Activated CD4-positive, alpha-beta T cell treated with anti-CD3 and anti-CD28 coated beads, Interleukin-2, amount 50 U/mL, for 1 hour (primary cell): ENCODE data around the gene TUSC2.
"Not testable (repeated sequence)": the region's sequence is repeated elsewhere in the genome, so short reads cannot be mapped to it uniquely, and the experiment has no call there.

Experiments used
- DNase-seq: peaks from one replicate; pipeline ENCODE4 v3.0.0-alpha.2; 2020

TUSC2 gene

GRCh38 chr3:50293079-50293801 lies 34.8 kb downstream of the TUSC2 start:
- DNase-seq = no peak

- DNase-seq = peak; percentile 95
Observed at GRCh38 chr3:50292159-50293078, 35.6 kb downstream of the TUSC2 start, which contains the start of gene IFRD2. IFRD2 (minus strand) TSS chr3:50292429; CDS start chr3:50292274, 155 bp downstream.

DNA sequence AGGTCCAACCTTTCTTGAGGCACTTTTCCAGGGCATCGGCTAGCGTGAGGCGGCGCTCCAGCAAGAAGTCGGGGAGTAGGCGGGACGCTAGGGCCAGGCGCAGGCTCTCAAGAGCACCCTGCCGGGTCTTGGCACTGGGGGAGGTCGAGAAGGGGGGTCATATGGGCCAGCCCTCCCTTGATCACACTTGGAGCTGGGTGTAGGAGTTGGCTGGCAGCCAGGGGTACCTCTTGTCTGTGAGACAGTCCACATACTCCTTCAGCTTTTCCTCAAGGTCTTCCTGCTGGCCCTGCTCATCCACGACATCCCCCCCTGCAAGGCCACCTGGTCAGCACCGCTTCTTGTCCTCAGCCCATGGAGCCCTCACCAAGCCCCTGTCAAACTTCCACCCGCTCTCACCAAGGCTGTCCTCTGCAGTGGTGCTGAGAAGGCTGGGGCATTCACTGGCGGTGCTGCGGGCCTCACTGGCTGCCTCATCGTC lies 37.8 kb downstream of the TUSC2 start:
- DNase-seq = no peak

DNA sequence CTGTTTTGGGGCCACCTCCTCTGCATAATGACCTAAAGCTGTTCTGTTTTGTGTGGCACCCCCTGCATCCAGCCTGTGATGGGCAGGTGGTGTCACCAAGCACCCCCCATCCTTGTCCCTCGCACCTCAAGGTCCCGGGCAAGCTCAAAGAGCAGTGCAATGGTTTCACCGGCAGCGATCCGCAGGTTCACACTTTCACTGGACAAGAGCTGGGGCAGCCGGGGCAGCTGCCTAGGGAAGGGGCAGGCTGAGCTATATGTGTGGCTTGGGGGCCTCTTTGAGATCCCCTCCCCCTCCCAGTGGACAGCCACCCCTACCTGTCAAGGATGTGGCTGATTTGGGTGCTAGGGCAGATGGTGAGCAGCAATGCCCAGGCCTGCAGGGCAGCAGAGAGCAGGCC lies 38.9 kb downstream of the TUSC2 start:
- no peak for DNase-seq

DNA sequence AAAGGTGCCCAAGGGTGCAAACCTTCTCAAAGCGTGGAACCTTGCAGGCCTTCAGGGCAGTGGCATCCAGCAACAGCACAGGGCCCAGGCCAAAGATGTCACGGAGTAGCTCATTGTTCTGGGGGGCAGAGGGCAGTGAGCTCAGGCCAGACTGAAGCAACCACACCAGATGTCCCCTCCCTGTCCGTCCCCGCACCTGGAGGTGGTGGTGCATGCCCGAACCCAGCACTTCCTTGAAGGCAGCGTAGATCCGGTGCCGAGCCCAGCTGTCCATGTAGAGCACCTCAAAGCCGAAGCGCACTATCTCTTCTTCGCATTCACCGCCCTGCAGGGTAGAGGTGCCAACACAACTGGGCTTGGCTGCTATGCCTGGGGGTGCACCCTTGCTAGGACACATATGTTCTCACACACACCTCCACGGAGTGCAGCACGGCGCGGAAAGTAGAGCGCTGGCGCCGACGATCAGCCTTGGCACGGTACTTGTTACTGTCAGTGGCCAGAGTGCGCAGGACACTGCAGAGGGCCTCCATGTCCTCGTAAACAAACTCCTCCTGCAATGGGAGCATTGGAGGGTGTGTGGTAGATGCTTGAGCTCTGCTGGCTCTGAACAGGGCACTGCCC lies 39.5 kb downstream of the TUSC2 start:
- no peak for DNase-seq

GRCh38 chr3:50287262-50287661 lies 40.8 kb downstream of the TUSC2 start:
- DNase-seq = no peak

DNA sequence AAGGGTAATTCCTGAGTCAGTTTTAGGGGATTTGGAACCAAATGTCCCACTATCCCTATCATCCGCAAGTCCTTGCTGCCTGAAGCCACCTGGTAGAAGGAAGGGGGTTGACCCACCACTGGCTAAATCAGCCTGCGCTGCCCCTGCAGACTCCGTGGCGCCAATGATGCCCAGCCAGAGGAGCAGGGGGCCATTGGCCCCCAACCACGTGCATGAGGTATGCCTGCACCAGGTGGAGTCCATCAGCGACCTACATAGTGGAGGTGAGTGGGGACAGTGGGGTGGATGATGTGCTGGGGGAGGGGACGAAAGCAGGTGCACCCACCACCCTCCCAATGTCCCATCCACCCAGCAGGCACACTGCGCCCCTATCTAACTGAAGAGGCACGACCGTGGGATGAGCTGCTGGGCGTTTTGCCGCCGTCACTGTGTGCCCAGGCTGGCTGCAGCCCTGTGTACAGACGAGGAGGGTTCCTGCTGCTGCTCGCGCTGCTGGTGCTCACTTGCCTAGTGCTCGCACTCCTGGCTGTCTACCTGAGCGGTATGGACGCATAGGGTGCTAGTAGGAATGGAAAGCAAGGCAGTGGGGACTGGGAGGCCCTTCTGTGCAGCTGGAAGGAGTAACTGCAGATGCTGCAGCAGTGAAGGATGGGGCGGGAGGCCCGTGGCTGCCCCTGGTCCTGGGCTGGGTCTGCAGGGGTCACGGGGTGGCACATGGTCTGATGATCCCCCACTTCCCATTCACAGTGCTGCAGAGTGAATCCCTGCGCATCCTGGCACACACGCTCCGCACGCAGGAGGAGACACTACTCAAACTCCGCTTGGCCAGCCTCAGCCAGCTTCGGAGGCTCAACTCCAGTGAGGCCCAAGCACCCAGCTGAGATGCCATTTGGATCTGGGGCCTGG lies 41.4 kb downstream of the TUSC2 start:
- no peak for DNase-seq

- DNase-seq = not testable (repeated sequence)
Observed at GRCh38 chr3:50284121-50284520, 43.9 kb downstream of the TUSC2 start.

DNA sequence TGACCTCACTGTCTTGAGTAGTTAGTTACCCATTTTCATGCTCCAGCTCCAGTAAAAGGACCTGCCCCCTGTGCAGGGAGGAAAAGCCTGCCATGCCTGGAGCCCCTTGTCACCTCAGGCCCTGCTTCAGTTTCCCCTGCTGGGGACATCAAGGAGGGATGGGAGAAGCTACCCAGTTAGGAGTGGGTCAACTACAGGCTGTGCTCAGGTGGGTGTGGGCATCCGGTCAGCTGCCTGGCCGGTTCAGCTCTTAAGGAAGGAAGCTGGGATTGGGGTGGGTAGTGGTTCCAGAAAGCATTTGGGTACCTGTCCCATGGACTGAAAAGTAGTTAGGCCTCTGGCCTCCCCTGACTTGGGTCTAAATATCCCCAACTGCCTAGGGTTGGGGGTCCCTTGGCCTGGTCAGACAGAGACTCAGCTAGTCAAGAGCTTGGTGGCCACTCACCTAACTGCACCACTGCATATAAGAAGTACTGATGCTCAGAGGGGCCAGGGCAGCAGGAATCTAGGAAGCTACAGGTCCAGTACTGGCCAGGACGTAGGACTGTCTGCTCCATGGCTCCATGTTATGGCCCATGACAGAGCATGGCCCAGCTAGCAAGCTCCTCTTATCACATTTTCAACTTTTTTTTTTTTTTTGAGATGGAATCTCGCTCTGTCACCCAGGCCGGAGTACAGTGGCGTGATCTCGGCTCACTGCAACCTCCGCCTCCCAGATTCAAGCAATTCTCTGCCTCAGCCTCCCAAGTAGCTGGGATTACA lies 48.6 kb downstream of the TUSC2 start:
- no peak for DNase-seq

GRCh38 chr3:50278880-50279224 lies 49.2 kb downstream of the TUSC2 start, which contains the start of gene LSMEM2:
LSMEM2 (plus strand) TSS chr3:50279087; CDS start chr3:50279114, 27 bp downstream.
- DNase-seq = no peak

GRCh38 chr3:50278123-50278879 lies 49.7 kb downstream of the TUSC2 start:
- no peak for DNase-seq

- no peak for DNase-seq
Observed at GRCh38 chr3:50276762-50277101, 51.3 kb downstream of the TUSC2 start.

GRCh38 chr3:50275996-50276761 lies 51.8 kb downstream of the TUSC2 start:
- no peak for DNase-seq

GRCh38 chr3:50275141-50275995 lies 52.7 kb downstream of the TUSC2 start:
- no peak for DNase-seq
